GOT3 (cell line): ENCODE results near the gene NOM1.

Source experiments
- DNase-seq: peaks from one replicate; lab custom pipeline; 2025; ENCODE audit warnings: mixed read lengths; lab: John Stamatoyannopoulos, UW

Gene NOM1

DNA sequence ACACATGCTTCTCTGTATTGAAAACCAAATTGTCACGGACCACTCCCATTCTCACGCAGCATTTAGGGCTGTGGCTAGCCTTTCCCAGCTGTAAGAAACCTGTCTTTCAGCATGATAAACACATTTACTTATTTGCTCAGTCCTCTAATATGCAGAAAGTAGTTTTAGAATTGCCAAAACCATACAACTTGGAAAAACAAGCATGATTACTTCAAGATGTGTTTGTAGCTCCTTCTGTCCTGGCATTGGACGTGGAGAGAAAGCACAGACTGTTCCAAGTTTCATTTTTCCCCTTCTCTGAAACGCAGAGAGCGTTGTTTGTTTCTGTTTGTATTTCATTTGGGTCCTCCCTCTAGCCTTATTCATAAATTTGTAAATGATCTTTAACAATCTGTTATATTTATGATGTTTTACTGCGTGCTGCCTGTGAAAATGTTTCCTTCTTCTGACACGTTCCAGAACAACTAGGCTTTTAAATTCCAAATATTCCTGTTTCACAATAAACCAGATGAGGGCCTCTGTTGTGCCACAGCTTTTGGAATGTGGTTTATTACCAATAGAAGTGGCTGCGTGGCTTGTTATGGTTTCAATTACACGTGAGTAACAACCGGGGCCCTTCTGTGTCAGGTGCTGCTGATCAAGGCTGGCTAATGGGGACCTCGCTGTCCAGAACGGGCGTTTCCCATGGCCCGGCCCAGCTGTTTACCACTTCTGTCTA is 34.8 kb downstream of the NOM1 start:
- DNase-seq = no peak

- DNase-seq = no peak
Observed at GRCh38 chr7:156985101-156985992, 35.8 kb downstream of the NOM1 start.

GRCh38 chr7:156986378-156986777 is 36.9 kb downstream of the NOM1 start:
- no peak for DNase-seq

GRCh38 chr7:156988343-156989185 is 39.1 kb downstream of the NOM1 start:
- DNase-seq = no peak

DNA sequence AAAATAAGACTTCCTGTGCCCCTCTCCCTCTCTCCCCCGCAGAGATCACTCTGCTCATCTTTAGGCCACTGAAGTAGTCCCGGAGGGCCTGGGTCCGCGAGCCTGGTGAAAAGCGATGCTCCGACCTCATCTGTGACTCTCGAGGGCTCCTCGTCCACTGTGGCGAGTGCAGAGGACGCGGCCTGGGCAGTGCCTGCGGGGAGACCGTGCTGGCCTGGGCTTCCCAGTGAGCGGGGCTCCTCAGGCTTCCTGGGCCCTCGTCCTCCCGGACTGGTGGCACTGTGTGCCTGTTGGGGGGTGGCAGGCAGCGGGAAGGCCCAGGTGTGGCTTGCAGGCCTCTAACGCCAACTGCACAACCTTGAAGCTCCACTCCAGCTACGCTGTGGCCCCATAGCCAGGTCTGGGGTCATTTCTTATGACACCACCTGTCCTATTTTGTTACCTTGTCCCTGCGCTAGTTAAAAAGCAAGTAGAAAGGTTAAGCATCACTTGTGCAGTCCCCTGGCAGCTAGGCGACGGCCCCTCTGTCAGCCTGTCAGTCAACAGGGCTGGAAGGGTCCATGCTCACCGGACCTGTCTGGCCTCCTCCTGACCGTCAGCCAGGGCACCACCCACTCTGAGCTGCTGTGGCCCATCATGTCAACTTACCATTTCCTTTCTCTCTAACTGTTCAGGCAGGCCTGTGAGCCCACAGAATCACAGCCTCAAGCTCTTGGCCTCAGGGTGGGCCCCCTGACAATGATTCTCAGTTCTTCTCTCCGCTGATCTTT is 40.4 kb downstream of the NOM1 start:
- no peak for DNase-seq

GRCh38 chr7:156993021-156993924 is 43.8 kb downstream of the NOM1 start:
- DNase-seq = no peak

DNA sequence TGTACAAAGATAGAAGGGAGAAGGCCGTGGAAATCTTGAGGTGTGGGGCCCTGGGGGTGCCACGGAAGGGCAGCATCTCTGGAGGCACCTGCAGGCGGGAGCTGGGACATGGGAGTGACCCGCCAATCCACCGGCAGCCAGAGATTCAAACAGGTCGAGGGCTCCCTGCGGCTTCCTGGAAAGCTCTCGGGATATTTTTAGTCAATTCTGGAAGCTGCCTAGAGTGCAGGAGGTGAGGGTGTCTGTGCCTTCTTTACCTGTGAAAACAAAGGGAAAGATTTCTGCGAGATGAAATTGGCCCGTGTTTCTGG is 44.4 kb downstream of the NOM1 start:
- no peak for DNase-seq

DNA sequence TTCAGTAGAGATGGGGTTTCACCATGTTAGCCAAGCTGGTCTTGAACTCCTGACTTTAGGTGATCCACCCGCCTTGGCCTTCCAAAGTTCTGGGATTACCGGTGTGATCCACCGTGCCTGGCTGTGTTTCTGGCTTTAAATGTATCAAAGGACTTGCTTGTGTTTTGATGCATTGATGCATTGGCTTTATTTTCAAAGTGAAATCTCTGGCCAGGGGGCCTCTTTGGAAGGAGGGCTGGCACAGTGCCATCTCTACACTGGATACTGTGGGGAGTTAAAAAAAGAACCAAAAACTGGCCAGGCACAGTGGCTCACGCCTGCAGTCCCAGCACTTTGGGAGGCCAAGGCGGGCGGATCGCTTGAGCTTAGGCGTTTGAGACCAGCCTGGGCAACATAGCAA is 44.9 kb downstream of the NOM1 start:
- DNase-seq = no peak

DNA sequence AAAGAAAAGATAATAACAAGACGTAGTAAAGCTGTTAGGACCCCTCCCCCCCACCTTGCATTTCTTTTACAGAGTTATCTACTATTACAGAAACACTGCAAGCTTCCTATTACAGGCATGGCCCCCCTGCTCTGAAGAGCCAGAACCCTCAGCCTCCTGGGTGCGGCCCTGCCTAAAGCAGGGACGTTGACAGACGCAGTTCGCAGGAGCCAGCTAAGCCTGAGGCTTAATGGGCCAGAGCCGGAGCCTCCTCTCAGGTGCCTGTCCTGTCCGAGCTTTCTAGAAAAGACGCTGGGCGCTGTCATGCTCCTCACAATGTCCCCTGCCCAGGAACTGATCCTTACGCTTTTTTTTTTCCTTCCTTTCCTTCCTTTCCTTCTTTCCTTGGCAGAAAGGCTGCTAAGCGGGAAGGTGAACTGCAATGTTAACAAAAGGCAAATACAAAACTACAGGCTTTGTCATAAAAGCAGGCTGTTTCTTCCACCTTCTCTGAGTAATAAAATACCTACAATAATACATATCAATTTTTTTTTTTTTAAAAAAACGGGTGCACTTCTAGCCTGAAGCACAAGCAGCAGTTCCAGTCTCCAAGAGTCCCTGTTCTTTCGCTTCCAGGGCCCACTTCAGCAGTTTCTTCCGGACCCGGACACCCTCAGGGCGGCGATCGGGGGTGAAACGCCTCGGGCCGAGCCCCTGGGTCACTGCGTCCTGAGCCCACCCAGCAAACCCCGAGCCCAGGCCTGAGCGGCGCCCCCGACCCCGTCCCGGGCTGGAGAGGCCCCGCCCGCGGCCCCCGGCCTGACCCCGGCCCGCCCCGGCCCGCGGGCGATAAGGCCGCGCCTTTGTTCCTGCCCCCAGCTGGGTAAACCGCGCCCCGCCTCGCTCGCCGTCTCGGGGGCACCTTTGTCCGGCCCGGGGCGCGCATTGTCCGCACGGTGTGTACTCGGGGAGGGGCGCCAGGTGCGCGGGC is 49.8 kb downstream of the NOM1 start:
- no peak for DNase-seq

- DNase-seq = no peak
Observed at GRCh38 chr7:156999958-157000726, 50.6 kb downstream of the NOM1 start.

DNA sequence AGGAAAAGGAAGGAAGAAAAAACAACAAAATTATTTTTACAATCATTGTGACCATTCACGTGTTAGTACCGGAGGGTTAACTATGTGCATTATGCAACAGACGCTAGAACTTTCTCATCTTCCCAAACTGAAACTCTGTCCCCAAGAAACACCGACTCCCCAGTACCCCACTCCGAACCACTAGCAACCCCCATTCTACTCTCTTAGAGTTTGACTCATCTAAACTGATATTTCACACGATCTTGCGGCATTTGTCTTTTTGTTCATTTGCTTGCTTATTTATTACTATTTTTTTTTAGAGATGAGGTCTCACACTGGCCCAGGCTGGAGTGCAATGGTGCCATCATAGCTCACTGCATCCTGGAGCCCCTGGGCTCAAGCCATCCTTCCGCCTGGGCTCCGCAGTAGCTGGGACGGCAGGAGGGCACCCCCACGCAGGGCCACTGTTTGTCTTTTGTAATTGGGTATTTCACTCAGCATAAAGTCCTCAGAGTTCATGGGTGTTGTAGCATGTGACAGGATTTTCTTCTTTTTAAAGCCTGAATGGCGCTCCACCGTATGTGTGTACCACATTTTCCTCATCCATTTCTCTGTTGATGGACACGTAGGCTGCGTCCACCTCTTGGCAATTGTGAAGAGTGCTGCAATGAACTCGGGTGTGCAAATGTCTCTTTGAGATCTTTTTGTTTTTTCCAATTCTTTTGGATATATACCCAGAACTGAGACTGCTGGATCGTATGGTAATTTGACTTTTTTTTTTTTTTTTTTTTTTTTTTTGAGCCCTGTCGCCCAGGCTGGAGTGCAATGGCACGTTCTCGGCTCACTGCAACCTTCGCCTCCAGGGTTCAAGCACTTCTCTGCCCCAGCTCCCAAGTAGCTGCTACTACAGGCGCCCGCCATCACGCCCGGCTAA is 51.5 kb downstream of the NOM1 start:
- no peak for DNase-seq

GRCh38 chr7:157001920-157002818 is 52.7 kb downstream of the NOM1 start:
- DNase-seq = no peak

DNA sequence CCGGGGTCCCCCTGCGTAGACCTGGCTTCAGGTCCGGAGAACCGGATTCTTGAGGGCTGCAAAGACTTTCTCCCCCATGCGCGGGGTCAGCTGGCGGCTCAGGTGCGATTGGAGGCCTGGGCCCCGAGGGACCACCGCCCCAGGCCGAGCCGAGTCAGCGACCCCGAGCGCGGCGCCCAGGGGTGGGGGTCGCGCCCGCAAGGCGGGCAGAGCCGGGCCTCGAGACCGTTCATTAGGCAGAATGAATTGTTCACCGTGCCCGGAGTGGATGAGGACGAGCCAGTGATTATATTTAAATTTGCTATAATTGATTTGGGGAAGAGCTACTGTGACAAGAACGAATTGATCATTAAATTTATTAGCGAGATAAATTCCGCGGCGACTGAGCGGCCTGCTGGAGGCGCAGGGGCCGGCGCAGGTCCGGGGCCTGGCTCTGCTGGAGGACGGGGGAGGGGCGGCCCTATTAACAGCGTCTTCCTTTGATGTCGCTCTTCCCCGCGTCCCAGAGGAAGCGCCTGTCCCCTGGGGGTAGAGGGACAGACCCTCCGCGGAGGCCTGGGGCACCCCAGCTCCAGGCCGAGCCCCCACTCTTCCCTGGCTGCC is 53.4 kb downstream of the NOM1 start:
- no peak for DNase-seq

GRCh38 chr7:157003445-157003755 is 53.9 kb downstream of the NOM1 start:
- DNase-seq = no peak

GRCh38 chr7:157003756-157004520 is 54.4 kb downstream of the NOM1 start:
- DNase-seq = no peak
